Diencephalon (tissue), 1 donor: Measurements from ENCODE around the gene TRANK1. TPM values are rescaled to one million over a fixed set of nuclear protein-coding genes. Genes with fewer than 3 reads are reported as not detected.

Experiments used
- small RNA-seq: library from RNA; depleted of rRNA; stranded (forward); fragments of <200 nt; gene quantifications from one replicate; pipeline ENCODE3, GENCODE V24; 2014
- total RNA-seq: library from RNA; depleted of rRNA; stranded (reverse); fragments of >200 nt; gene quantifications from one replicate; pipeline ENCODE4 v1.2.3, GENCODE V29; 2014

Gene TRANK1
- 20.1 TPM for total RNA-seq

GRCh38 chr3:36944641-36945270, at the start of gene TRANK1:
TSS of gene TRANK1 (minus strand) at chr3:36945054. CDS start at chr3:36944809, 245 bp downstream.

DNA sequence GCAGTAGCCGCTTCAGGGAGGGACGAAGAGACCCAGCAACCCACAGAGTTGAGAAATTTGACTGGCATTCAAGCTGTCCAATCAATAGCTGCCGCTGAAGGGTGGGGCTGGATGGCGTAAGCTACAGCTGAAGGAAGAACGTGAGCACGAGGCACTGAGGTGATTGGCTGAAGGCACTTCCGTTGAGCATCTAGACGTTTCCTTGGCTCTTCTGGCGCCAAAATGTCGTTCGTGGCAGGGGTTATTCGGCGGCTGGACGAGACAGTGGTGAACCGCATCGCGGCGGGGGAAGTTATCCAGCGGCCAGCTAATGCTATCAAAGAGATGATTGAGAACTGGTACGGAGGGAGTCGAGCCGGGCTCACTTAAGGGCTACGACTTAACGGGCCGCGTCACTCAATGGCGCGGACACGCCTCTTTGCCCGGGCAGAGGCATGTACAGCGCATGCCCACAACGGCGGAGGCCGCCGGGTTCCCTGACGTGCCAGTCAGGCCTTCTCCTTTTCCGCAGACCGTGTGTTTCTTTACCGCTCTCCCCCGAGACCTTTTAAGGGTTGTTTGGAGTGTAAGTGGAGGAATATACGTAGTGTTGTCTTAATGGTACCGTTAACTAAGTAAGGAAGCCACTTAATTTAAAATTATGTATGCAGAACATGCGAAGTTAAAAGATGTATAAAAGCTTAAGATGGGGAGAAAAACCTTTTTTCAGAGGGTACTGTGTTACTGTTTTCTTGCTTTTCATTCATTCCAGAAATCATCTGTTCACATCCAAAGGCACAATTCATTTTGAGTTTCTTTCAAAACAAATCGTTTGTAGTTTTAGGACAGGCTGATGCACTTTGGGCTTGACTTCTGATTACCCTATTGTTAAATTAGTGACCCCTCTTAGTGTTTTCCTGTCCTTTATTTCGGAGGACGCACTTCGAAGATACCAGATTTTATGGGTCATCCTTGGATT, 48.8 kb upstream of the TRANK1 start, which contains the start of gene MLH1:
MLH1 (plus strand) TSS at position 193 of the 958 bp plus-strand sequence; CDS start at position 223, 30 bp downstream.

DNA sequence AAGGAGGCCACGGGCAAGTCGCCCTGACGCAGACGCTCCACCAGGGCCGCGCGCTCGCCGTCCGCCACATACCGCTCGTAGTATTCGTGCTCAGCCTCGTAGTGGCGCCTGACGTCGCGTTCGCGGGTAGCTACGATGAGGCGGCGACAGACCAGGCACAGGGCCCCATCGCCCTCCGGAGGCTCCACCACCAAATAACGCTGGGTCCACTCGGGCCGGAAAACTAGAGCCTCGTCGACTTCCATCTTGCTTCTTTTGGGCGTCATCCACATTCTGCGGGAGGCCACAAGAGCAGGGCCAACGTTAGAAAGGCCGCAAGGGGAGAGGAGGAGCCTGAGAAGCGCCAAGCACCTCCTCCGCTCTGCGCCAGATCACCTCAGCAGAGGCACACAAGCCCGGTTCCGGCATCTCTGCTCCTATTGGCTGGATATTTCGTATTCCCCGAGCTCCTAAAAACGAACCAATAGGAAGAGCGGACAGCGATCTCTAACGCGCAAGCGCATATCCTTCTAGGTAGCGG, 48.0 kb upstream of the TRANK1 start, which contains the start of gene EPM2AIP1:
EPM2AIP1 (minus strand) TSS at position 326 of the 520 bp plus-strand sequence; CDS start at position 272, 54 bp downstream.

Small RNA genes lying within 50 kb of the gene (small RNA-seq; reads per million reads assigned to genes)
- not detected for gene RNU6ATAC4P

Other genes starting within 250 kb of the TRANK1 start
- 15.0 TPM for gene DCLK3, start 180.5 kb downstream of the TRANK1 start, total RNA-seq
- 49.4 TPM for gene EPM2AIP1, start 48.1 kb upstream of the TRANK1 start, total RNA-seq
- gene MLH1, start 48.5 kb upstream of the TRANK1 start, total RNA-seq = 50.5 TPM
- 54.9 TPM for gene LRRFIP2, start 229.5 kb upstream of the TRANK1 start, total RNA-seq